Right atrium auricular region (tissue), 2 donors: Measurements from ENCODE around the gene ACTN4. TPM values are rescaled to one million over a fixed set of nuclear protein-coding genes. Genes with fewer than 3 reads are reported as not detected.

Experiments used
- DNase-seq: peaks from one replicate; pipeline ENCODE4 v3.0.0-alpha.2; 2019; ENCODE audit warnings: low spot score
- H3K27ac ChIP-seq, 2 donors: fragments of 200-600 bp; sonication (generic); 1 replicate in 1 of 2; 2 replicates in 1 of 2; pipeline ENCODE4 v1.5.1; 2016 to 2019
- H3K27me3 ChIP-seq, 2 donors: fragments of 200-600 bp; sonication (generic); one replicate each; pipeline versions ENCODE4 v1.5.1 to v1.6.0; 2017 to 2019
- H3K36me3 ChIP-seq: fragments of 200-600 bp; sonication (generic); one replicate; pipeline ENCODE4 v1.5.1; 2016
- H3K4me1 ChIP-seq, 2 donors: fragments of 200-600 bp; sonication (generic); one replicate each; pipeline versions ENCODE4 v1.5.1 to v1.6.0; 2017 to 2019
- H3K4me3 ChIP-seq, 2 donors: fragments of 200-600 bp; sonication (generic); 1 replicate in 1 of 2; 2 replicates in 1 of 2; pipeline ENCODE4 v1.5.1; 2017 to 2019; ENCODE audit warnings: mild to moderate bottlenecking in 1 of 2, moderate library complexity in 1 of 2
- H3K9me3 ChIP-seq, 2 donors: fragments of 200-600 bp; sonication (generic); one replicate each; pipeline ENCODE4 v1.5.1; 2019
- CTCF ChIP-seq, 2 donors: fragments of 200-600 bp; sonication (generic); IDR thresholded peaks; one replicate each; pipeline ENCODE4 v1.5.1; 2019; ENCODE audit warnings: antibody characterized with exemption in 2 of 2
- total RNA-seq, 2 donors: library from RNA; depleted of rRNA; stranded (reverse); fragments of >200 nt; gene quantifications; one replicate each; pipeline ENCODE4 v1.1.0, GENCODE V29; 2016

The ACTN4 gene
- total RNA-seq, 2 donors from 2014 or later = 115 to 180 TPM

DNA sequence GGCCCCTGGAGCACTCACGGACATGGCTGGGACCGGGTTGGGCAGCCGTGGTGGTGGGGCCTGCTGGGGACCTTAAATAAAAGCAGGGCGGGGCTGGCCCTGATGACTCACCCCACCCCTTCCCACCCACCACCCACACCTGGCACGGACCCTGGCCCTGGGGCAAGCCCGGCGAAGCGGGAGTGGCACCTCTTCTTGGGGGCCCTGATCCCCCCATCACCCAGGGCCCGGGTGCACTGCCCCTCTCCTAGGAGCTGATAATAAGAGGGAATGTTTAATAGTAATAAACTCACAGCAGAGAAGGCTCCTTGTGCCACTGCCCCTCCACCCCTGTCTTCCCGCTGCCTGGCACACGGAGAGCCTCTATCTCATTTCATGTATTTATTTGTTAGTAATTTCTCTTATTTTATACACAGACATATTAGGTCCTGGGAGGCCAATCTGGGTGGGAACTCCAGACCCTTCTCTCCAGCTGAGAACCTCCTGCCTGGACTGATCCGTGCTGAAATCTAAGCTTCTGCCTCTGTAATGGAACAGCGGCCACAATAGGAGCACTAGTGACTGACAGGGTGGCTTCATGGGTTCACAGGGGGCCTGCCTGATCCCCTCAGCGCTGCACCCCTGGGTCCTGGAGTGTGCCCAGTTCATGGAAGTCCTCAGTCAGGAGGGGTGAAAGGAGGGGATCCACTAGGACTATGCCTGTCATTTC lies 126.2 kb downstream of the ACTN4 start, which contains the start of gene LGALS7:
Gene LGALS7, minus strand, starts transcription at position 49 of the 709 bp plus-strand sequence. Its CDS starts 25 bp downstream, at position 24.
- Histone ChIP-seq H3K27me3 (no peaks in the 10 kb centered on the region), H3K27ac (no peak within 1 kb of the TSS), H3K4me1 (peaks cover 0 to 7% of the 10 kb centered on the region in 2 donors), H3K9me3 (no peaks in the 10 kb centered on the region), H3K36me3 (no peaks in the 10 kb centered on the region), H3K4me3 (no peak within 1 kb of the TSS)
- TF ChIP-seq CTCF (IDR thresholded peaks at IDR 0.05) = no peak
- no peak for DNase-seq

- no peak overlapping the region for H3K4me3 ChIP-seq
- H3K27ac ChIP-seq = no peak overlapping the region
- no peak for TF ChIP-seq CTCF (IDR thresholded peaks at IDR 0.05)
- H3K36me3 ChIP-seq = no peaks in the 10 kb centered on the region
- H3K4me1 ChIP-seq = peaks cover 0 to 7% of the 10 kb centered on the region in 2 donors
- DNase-seq = no peak
- no peaks in the 10 kb centered on the region for H3K27me3 ChIP-seq
- H3K9me3 ChIP-seq = no peaks in the 10 kb centered on the region
Measured at GRCh38 chr19:38774181-38774950, 126.9 kb downstream of the ACTN4 start.

- H3K27me3 ChIP-seq = no peaks in the 10 kb centered on the region
- H3K4me3 ChIP-seq = no peak overlapping the region
- no peaks in the 10 kb centered on the region for H3K4me1 ChIP-seq
- no peak for DNase-seq
- H3K36me3 ChIP-seq = no peaks in the 10 kb centered on the region
- no peaks in the 10 kb centered on the region for H3K9me3 ChIP-seq
- H3K27ac ChIP-seq = no peak overlapping the region
- TF ChIP-seq CTCF (IDR thresholded peaks at IDR 0.05) = no peak
Measured at GRCh38 chr19:38778733-38779132, 131.3 kb downstream of the ACTN4 start.

DNA sequence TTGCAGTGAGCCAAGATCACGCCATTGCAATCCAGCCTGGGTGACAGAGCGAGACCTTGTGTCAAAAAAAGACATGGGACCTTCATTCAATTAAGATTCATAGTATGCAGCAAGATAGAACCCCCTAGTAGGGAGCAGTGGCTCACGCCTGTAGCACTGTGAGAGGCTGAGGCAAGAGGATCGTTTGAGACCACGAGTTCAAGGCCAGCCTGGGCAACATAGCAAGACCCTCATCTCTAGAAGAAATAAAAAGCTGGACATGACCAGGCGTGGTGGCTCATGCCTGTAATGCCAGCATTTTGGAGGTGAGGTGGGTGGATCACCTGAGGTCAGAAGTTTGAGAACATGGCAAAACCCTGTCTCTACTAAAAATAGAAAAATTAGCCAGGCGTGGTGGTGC lies 133.0 kb downstream of the ACTN4 start:
- DNase-seq = no peak

DNA sequence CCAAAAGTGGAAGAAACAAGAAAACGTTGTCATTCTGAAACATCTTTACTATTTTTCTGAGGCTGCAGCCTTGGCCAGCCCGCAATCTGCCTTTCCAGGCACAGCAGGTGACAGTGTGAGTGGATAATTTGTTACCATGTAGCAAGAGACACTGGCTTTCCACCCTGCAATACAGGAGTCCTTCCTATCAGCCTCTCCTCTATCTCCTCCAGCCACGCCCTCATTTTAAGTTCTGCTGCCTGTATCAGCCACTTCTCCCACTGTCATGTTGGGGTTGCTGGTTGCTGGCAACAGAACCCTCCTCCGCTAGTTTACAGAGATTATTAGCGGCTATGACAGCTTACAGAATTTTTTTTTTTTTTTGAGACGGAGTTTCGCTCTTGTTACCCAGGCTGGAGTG lies 133.6 kb downstream of the ACTN4 start:
- no peaks in the 10 kb centered on the region for H3K36me3 ChIP-seq

More for the DNA sequence above, 133.0 kb downstream of the ACTN4 start:
- Histone ChIP-seq H3K9me3 (no peaks in the 10 kb centered on the region), H3K27me3 (no peaks in the 10 kb centered on the region), H3K4me1 (no peaks in the 10 kb centered on the region), H3K4me3 (no peak overlapping the region), H3K36me3 (no peaks in the 10 kb centered on the region), H3K27ac (no peak overlapping the region)
- TF ChIP-seq CTCF (IDR thresholded peaks at IDR 0.05) = no peak

More for the DNA sequence above, 133.6 kb downstream of the ACTN4 start:
- no peak for DNase-seq
- Histone ChIP-seq H3K9me3 (no peaks in the 10 kb centered on the region), H3K4me3 (no peak overlapping the region), H3K27ac (no peak overlapping the region), H3K4me1 (no peaks in the 10 kb centered on the region), H3K27me3 (no peaks in the 10 kb centered on the region)
- no peak for TF ChIP-seq CTCF (IDR thresholded peaks at IDR 0.05)

Other genes starting within 250 kb of the ACTN4 start
- 10 to 100 TPM; 11.9 to 19.8 TPM for gene FAM98C, start 244.6 kb upstream of the ACTN4 start, total RNA-seq
- 1 to 10 TPM; 1.1 to 2.9 TPM for gene RASGRP4, start 221.4 kb upstream of the ACTN4 start, total RNA-seq
- gene RYR1, start 214.0 kb upstream of the ACTN4 start, total RNA-seq = 1 to 10 TPM in 1 of 2 donors, under 1 TPM in 1; 0.33 to 1.7 TPM
- gene MAP4K1, start 29.7 kb upstream of the ACTN4 start, total RNA-seq = 1 to 10 TPM in 1 of 2 donors, under 1 TPM in 1; 0.83 to 4.2 TPM
- 100 to 1,000 TPM; 716 to 786 TPM for gene EIF3K, start 28.5 kb upstream of the ACTN4 start, total RNA-seq
- gene CAPN12, start 96.8 kb downstream of the ACTN4 start, total RNA-seq = under 1 TPM; 0.74 to 0.90 TPM
- not detected for gene LGALS7, start 125.9 kb downstream of the ACTN4 start, total RNA-seq
- 1 to 10 TPM in 1 of 2 donors, not detected in 1; 1.8 TPM for gene LGALS7B, start 141.6 kb downstream of the ACTN4 start, total RNA-seq
- under 1 TPM in 1 of 2 donors, not detected in 1; 0.67 TPM for gene LGALS4, start 165.3 kb downstream of the ACTN4 start, total RNA-seq
- gene ECH1, start 184.1 kb downstream of the ACTN4 start, total RNA-seq = 100 to 1,000 TPM; 309 to 329 TPM
- gene HNRNPL, start 202.3 kb downstream of the ACTN4 start, total RNA-seq = 100 to 1,000 TPM; 102 to 115 TPM
- 1 to 10 TPM; 3.3 to 5.5 TPM for gene RINL, start 230.6 kb downstream of the ACTN4 start, total RNA-seq